Measurements from ENCODE around the gene MLH1.
"Not testable (repeated sequence)": the region's sequence is repeated elsewhere in the genome, so short reads cannot be mapped to it uniquely, and the experiment has no call there.

Gene MLH1

GRCh38 chr3:36957063-36957462 is 36.3 kb upstream of the MLH1 start:
- Histone ChIP-seq H3K4me2 (no peak overlapping the region), H3K4me1 (no peaks in the 10 kb centered on the region), H3K9ac (no peak overlapping the region), H3K27me3 (no peaks in the 10 kb centered on the region), H3K9me3 (no peaks in the 10 kb centered on the region), H4K20me1 (no peaks in the 10 kb centered on the region), H3K36me3 (no peaks in the 10 kb centered on the region), H3K27ac (no peak overlapping the region), H3K4me3 (no peak overlapping the region)
- no peak for TF ChIP-seq Cebpa-rat (IDR thresholded peaks at IDR 0.05)

GRCh38 chr3:36957862-36958686 is 35.2 kb upstream of the MLH1 start:
- H4K20me1 ChIP-seq: no peaks in the 10 kb centered on the region

GRCh38 chr3:36959821-36960220 is 33.5 kb upstream of the MLH1 start:
- H3K36me3 ChIP-seq: no peaks in the 10 kb centered on the region
- TF ChIP-seq Cebpa-rat (IDR thresholded peaks at IDR 0.05): no peak
- H3K4me3 ChIP-seq: no peak overlapping the region
- no peaks in the 10 kb centered on the region; the same call in 1 of the 2 replicates for H3K9me3 ChIP-seq
- peaks cover 6% of the 10 kb centered on the region; the same call in 1 of the 2 replicates for H3K4me1 ChIP-seq
- H3K4me2 ChIP-seq: no peak overlapping the region
- no peaks in the 10 kb centered on the region for H3K27me3 ChIP-seq
- H3K27ac ChIP-seq: no peak overlapping the region
- no peaks in the 10 kb centered on the region for H4K20me1 ChIP-seq
- no peak overlapping the region for H3K9ac ChIP-seq

More at GRCh38 chr3:36957862-36958686, 35.2 kb upstream of the MLH1 start:
- Histone ChIP-seq H3K27ac (no peak overlapping the region), H3K4me1 (no peaks in the 10 kb centered on the region), H3K36me3 (no peaks in the 10 kb centered on the region), H3K9ac (no peak overlapping the region), H3K4me2 (no peak overlapping the region), H3K27me3 (no peaks in the 10 kb centered on the region), H3K9me3 (no peaks in the 10 kb centered on the region), H3K4me3 (no peak overlapping the region)
- no peak for TF ChIP-seq Cebpa-rat (IDR thresholded peaks at IDR 0.05)

GRCh38 chr3:36960502-36960901 is 32.8 kb upstream of the MLH1 start:
- no peaks in the 10 kb centered on the region; the same call in 1 of the 2 replicates for H3K9me3 ChIP-seq
- no peak overlapping the region for H3K27ac ChIP-seq
- no peak for TF ChIP-seq Cebpa-rat (IDR thresholded peaks at IDR 0.05)
- no peaks in the 10 kb centered on the region for H3K27me3 ChIP-seq
- H3K4me3 ChIP-seq: no peak overlapping the region
- peaks cover 10% of the 10 kb centered on the region; the same call in 1 of the 2 replicates for H3K4me1 ChIP-seq
- no peak overlapping the region for H3K9ac ChIP-seq
- H4K20me1 ChIP-seq: no peaks in the 10 kb centered on the region
- H3K36me3 ChIP-seq: no peaks in the 10 kb centered on the region
- no peak overlapping the region for H3K4me2 ChIP-seq

GRCh38 chr3:36963008-36963407 is 30.3 kb upstream of the MLH1 start:
- not testable (repeated sequence) for H3K9me3 ChIP-seq, H3K4me1 ChIP-seq, H3K27ac ChIP-seq, H3K36me3 ChIP-seq, H3K9ac ChIP-seq, H3K27me3 ChIP-seq, H3K4me3 ChIP-seq, H3K4me2 ChIP-seq, H4K20me1 ChIP-seq

- no peak overlapping the region for H3K4me3 ChIP-seq
- no peak for TF ChIP-seq Cebpa-rat (IDR thresholded peaks at IDR 0.05)
- no peaks in the 10 kb centered on the region for H3K36me3 ChIP-seq
- no peak overlapping the region for H3K4me2 ChIP-seq
- no peak overlapping the region for H3K27ac ChIP-seq
- H4K20me1 ChIP-seq: no peaks in the 10 kb centered on the region
- no peaks in the 10 kb centered on the region for H3K27me3 ChIP-seq
- H3K9me3 ChIP-seq: no peaks in the 10 kb centered on the region; the same call in 1 of the 2 replicates
- H3K9ac ChIP-seq: no peak overlapping the region
- H3K4me1 ChIP-seq: peaks cover 18% of the 10 kb centered on the region
Measured at GRCh38 chr3:36964331-36964730, 29.0 kb upstream of the MLH1 start.

GRCh38 chr3:36964817-36965216 is 28.5 kb upstream of the MLH1 start:
- TF ChIP-seq Cebpa-rat (IDR thresholded peaks at IDR 0.05): no peak
- no peak overlapping the region for H3K9ac ChIP-seq
- peaks cover 22% of the 10 kb centered on the region for H3K4me1 ChIP-seq
- H3K4me2 ChIP-seq: no peak overlapping the region; the same call in 1 of the 2 replicates
- H3K36me3 ChIP-seq: no peaks in the 10 kb centered on the region
- no peaks in the 10 kb centered on the region; the same call in 1 of the 2 replicates for H3K9me3 ChIP-seq
- H3K27me3 ChIP-seq: no peaks in the 10 kb centered on the region
- H4K20me1 ChIP-seq: no peaks in the 10 kb centered on the region
- no peak overlapping the region for H3K27ac ChIP-seq
- H3K4me3 ChIP-seq: no peak overlapping the region

GRCh38 chr3:36965440-36965839 is 27.9 kb upstream of the MLH1 start:
- no peak overlapping the region; the same call in 1 of the 2 replicates for H3K4me2 ChIP-seq
- no peak overlapping the region for H3K27ac ChIP-seq
- H3K9me3 ChIP-seq: no peaks in the 10 kb centered on the region; the same call in 1 of the 2 replicates
- H3K4me3 ChIP-seq: no peak overlapping the region
- H4K20me1 ChIP-seq: no peaks in the 10 kb centered on the region
- H3K9ac ChIP-seq: no peak overlapping the region
- H3K36me3 ChIP-seq: no peaks in the 10 kb centered on the region
- no peaks in the 10 kb centered on the region for H3K27me3 ChIP-seq
- H3K4me1 ChIP-seq: peaks cover 29% of the 10 kb centered on the region
- TF ChIP-seq Cebpa-rat (IDR thresholded peaks at IDR 0.05): no peak

GRCh38 chr3:36969085-36969484 is 24.2 kb upstream of the MLH1 start:
- H4K20me1 ChIP-seq: no peaks in the 10 kb centered on the region
- no peaks in the 10 kb centered on the region for H3K9me3 ChIP-seq
- peaks cover 39% of the 10 kb centered on the region for H3K4me1 ChIP-seq
- no peak overlapping the region for H3K4me3 ChIP-seq
- H3K27me3 ChIP-seq: no peaks in the 10 kb centered on the region
- no peaks in the 10 kb centered on the region for H3K36me3 ChIP-seq
- no peak overlapping the region for H3K9ac ChIP-seq
- H3K27ac ChIP-seq: peak overlapping the region; percentile 65; the same call in 1 of the 2 replicates
- H3K4me2 ChIP-seq: peak overlapping the region; percentile 67
- TF ChIP-seq Cebpa-rat (IDR thresholded peaks at IDR 0.05): no peak

GRCh38 chr3:36969540-36970432 is 23.5 kb upstream of the MLH1 start:
- H3K9ac ChIP-seq: no peak overlapping the region
- H3K4me1 ChIP-seq: peaks cover 34% of the 10 kb centered on the region
- TF ChIP-seq Cebpa-rat (IDR thresholded peaks at IDR 0.05): no peak
- H3K27me3 ChIP-seq: no peaks in the 10 kb centered on the region
- H3K27ac ChIP-seq: peak overlapping the region; percentile 65; the same call in 1 of the 2 replicates
- H3K9me3 ChIP-seq: no peaks in the 10 kb centered on the region
- no peaks in the 10 kb centered on the region for H3K36me3 ChIP-seq
- H4K20me1 ChIP-seq: no peaks in the 10 kb centered on the region
- peak overlapping the region; percentile 67 for H3K4me2 ChIP-seq
- no peak overlapping the region for H3K4me3 ChIP-seq
